H7 (cell line): ENCODE results near the gene ZDHHC3. TPM values are rescaled to one million over a fixed set of nuclear protein-coding genes. Genes with fewer than 3 reads are reported as not detected.

ENCODE experiments used
- DNase-seq: peaks from one replicate; pipeline ENCODE4 v3.0.0; 2012
- H3K27me3 ChIP-seq: 2 replicates; pipeline ENCODE4 v1.6.0; 2011; ENCODE audit warnings: mild to moderate bottlenecking, low read length; ENCODE audit not compliant: control insufficient read depth, insufficient read depth
- H3K36me3 ChIP-seq: replicated peaks from 2 replicates; pipeline ENCODE4 v1.5.1; 2011; ENCODE audit warnings: low read length; ENCODE audit not compliant: control insufficient read depth, insufficient read depth
- H3K4me3 ChIP-seq: 2 replicates; pipeline ENCODE4 v1.5.1; 2011; ENCODE audit warnings: low read depth, mild to moderate bottlenecking, control low read depth, low read length, moderate library complexity; ENCODE audit not compliant: insufficient read depth
- total RNA-seq: library from RNA; depleted of rRNA; stranded (reverse); fragments of >200 nt; shearing (Covaris generic); gene quantifications from 2 replicates; pipeline ENCODE4 v1.2.3, GENCODE V29; 2014; rRNA removed

ZDHHC3 gene, protein sequence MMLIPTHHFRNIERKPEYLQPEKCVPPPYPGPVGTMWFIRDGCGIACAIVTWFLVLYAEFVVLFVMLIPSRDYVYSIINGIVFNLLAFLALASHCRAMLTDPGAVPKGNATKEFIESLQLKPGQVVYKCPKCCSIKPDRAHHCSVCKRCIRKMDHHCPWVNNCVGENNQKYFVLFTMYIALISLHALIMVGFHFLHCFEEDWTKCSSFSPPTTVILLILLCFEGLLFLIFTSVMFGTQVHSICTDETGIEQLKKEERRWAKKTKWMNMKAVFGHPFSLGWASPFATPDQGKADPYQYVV
- 55.6 and 58.2 TPM in 2 replicates for total RNA-seq

DNA sequence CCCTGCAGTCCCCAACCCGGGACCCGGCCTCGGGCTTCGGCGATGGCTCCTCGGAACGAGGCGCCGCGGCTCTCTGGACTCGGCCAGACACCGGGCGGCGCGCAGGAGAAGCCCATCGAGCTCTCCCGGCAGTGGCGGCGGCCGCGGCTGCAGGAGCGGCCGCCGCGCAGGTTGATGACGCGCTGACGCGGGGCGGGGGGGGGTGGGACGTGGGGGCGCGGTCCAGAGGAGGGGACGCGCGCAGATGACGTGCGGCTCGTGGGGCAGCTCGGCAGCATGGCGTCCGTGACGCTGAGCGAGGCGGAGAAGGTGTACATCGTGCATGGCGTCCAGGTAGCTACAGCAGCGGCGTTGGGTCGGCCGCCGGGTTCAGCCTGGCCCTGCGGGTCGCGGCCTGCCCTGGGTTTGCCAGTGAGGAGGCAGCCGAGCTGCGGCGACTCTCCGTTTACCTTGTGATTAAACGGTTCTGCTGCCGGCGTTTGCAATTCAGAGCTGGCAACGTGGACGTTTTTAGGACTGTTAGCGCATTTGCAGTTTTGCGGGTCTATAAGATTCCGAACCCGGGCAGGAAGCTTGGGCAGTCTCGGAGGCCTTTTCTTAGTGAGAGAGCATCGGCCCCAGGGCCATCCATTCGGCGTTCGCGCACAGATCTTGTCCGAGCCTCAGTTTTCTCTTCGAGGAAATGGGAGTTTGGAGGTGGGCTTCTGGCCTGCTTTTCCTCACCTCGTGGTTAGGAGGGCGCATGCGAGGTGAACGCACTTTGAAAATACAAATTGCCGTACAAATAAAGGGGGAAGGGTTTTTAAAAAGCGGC, at the start of gene ZDHHC3, which contains the start of gene EXOSC7:
ZDHHC3 (minus strand) TSS at position 173 of the 814 bp plus-strand sequence. CDS start 16,738 bp downstream, outside the sequence.
EXOSC7 (plus strand) TSS at position 243 of the 814 bp plus-strand sequence; CDS start at position 277, 34 bp downstream.
- peak; percentile 97 for DNase-seq

DNA sequence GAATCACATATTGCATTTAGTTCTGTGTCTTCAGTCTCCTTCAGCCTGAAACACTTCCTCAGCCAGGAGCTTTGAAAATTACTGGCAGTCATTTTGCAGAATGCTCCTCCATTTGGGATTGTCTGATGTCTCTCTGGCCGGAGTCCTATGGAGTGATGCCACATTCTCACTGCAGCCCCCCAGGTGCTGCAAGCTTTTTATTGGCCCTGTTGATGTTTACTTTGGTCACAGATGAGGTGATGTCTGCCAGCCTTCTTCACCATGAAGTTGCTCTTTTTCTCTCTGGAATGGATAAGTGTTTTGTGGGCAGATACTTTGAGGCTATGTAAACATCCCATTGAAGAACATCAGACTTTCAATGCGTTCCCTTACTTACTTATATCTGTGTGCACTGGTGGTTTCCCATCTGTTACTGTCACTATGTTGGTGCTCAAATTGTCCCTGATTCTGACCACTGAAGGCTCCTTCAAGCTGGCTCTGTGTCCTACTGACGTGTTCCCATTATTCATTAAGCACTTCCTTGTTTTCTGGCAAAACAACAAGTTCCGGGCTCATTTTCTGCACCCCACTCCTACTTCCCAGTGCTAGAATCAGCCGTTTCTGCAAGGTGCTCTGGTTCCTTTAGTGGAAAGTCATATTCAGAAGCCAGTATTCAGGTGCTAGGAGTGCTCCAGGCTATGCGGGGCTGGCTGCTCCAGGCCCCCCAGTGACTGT, 48.7 kb upstream of the ZDHHC3 start:
- H3K27me3 ChIP-seq, result no peaks in the 10 kb centered on the region
- H3K36me3 ChIP-seq, result no peaks in the 10 kb centered on the region
- no peak for DNase-seq
- no peak overlapping the region for H3K4me3 ChIP-seq

More for the DNA sequence above, at the start of gene ZDHHC3, which contains the start of gene EXOSC7:
- Histone ChIP-seq H3K27me3 (no peaks in the 10 kb centered on the region), H3K4me3 (peak within 1 kb of the TSS; percentile 97), H3K36me3 (no peaks in the 10 kb centered on the region)

DNA sequence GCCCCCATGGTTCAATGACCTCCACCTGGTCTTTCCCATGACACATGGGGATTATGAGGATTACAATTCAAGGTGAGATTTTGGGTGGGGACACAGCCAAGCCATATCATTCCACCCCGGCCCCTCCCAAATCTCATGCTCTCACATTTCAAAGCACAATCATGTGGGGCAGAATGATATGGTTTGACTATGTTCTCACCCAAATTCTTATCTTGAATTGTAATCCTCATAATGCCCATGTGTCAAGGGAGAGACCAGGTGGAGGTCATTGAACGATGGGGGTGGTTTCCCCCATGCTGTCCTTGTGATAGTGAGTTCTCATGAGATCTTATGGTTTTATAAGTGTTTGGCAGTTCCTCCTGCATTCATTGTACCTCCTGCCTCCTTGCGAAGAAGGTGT, 47.7 kb upstream of the ZDHHC3 start:
- Histone ChIP-seq H3K36me3 (no peaks in the 10 kb centered on the region), H3K4me3 (no peak overlapping the region), H3K27me3 (no peaks in the 10 kb centered on the region)
- DNase-seq, result no peak

DNA sequence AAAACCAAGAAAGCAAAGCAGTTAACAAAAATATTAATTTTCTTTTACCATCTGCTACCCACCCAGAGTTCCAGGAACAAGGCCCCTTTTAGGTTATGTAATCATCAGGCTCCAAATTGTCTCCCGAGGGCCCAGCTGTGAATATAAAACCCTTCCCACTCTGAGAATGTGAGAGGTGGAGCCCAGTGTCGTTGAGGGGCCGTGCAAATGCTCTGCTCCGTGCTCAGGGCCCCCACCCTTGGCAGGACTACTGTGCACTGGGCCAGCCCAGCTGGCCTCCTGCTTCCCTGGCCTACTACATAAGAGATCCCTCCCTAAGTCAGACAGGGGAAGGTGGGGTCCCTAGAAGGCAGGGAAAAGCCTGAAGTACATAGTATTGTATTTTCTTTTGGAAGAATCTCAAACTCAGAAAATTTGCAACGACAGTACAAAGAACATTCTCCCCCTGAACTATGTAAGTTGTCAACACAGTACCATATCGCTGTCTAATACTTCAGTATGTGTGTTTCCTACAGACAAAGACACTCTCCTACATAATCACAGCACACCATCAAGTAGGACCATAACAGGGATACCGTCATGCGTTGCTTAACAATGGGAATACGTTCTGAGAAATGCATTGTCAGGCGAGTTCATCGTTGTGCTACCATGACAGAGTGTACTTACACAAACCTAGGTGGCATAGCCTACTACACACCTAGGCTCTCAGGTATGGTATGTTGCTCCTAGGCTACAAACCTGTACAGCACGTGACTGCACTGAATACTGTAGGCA, 45.7 kb upstream of the ZDHHC3 start:
- Histone ChIP-seq H3K4me3 (no peak overlapping the region), H3K36me3 (no peaks in the 10 kb centered on the region; the same call in 1 of the 2 replicates), H3K27me3 (no peaks in the 10 kb centered on the region)
- DNase-seq, result no peak

DNA sequence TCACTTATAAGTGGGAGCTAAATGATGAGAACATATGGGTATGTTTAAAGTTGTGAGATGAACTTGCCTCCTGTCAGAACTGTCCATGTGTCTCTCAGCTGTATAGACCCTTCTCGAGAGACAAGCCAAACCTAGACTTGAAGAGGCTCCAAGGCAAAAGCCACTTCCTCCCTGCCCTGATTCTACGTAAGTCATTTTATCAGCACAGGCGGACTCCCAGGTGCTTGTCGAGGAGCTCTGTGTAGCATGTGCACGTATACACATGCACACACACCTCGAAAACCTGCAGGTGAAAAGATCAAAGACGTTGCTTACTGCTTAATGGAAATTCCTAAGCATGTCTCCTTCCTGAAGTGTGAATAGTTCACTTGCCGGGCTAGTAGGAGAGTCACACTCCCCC, 44.6 kb upstream of the ZDHHC3 start:
- no peaks in the 10 kb centered on the region; the same call in 1 of the 2 replicates for H3K36me3 ChIP-seq
- no peak overlapping the region for H3K4me3 ChIP-seq
- no peak for DNase-seq
- no peaks in the 10 kb centered on the region for H3K27me3 ChIP-seq

DNA sequence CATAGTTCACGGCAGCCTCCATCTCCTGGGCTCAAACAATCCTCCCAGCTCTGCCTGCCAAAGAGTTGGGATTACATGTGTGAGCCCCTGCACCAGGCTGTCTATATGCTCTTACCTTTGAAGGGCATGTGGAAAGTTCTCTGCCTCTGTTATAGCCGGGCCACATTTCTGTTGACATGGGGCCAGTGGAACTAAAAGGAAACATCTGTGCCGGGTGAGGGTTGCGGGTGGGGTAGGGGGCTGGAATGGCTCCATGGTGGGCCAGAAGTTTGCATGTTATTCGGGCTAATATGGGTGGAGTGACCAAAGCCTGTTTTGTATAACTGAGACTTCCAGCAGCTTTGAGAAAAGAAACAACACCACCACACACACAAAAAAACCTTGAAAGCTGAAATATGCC, 41.8 kb upstream of the ZDHHC3 start:
- Histone ChIP-seq H3K4me3 (no peak overlapping the region), H3K36me3 (peaks cover 3% of the 10 kb centered on the region), H3K27me3 (no peaks in the 10 kb centered on the region)
- no peak for DNase-seq

DNA sequence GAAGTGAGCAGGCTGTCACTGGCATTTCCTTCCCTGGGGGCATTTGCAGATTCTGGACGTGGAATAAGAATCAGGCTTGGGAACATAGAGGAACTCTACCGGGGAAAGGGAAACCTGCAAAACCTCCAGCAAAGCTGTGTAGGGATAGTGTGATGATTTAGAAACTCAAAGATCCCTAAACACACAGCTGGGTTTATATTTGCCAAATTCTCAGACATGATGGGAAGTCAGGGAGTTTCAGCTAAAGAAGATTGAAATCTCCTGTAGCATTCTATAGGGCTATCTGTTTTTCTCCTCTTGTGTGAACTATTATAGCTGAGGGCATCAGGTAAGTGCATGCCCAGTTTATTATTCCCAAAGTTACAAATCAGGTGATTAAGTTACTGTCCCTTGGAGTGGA, 40.9 kb upstream of the ZDHHC3 start:
- Histone ChIP-seq H3K4me3 (no peak overlapping the region), H3K36me3 (peaks cover 5% of the 10 kb centered on the region), H3K27me3 (no peaks in the 10 kb centered on the region)
- no peak for DNase-seq

DNA sequence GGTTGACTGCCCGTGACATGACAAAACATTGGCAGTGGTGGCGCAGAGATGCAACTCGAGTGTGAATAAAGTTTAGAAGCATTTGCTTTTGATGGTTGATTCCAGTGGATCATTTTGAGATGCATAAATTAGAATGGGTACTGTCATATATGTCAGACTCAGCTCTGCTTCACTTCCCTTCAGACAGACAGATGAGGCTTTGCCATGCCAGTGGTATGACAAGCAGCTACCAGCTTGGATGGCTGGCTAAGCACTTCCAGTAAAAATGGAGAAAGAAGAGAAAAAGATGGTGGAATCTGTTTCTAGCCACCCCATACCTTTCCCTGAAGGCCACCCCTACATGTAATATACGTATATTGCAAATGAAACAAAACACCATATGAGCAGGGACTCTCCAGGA, 36.6 kb upstream of the ZDHHC3 start:
- H3K36me3 ChIP-seq, result peaks cover 20% of the 10 kb centered on the region
- DNase-seq, result no peak
- no peak overlapping the region for H3K4me3 ChIP-seq
- no peaks in the 10 kb centered on the region for H3K27me3 ChIP-seq

DNA sequence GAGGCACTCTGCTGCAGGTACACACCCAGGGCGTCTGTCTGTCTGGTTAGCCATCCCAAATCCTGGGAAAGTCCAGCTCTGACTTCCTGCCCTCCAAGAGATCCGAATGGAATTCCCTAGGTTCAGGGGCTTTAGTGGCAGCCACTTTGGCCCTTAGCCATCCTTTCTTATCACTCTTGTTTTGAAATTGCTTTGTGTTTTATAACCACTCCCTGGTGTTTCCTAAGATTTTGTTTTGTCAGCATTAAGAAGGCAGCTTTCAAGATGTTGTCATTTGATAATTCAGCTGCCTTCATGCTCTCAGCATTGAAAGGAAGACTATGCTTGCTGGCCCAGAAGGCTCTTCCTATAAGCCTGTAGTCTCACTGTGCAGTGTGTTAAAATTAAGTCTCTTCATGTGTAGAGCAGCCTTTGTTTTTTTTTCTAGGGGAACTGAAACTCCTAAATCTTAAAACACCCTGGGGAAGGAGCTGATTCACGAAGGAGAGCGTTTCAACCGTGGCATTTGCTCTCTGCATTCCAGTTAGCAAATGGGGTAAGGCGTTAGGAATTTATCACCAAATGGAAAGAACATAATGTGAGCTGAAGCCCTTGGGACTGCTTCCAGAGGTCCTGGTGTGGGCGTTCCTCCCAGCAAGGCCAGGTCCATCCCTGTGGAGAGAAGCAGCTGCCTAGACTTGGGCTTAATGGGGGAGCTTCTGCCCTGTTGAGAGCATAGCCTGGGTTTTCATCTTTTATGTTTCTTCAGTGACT, 36.0 kb upstream of the ZDHHC3 start:
- no peak overlapping the region for H3K4me3 ChIP-seq
- no peak for DNase-seq
- H3K27me3 ChIP-seq, result no peaks in the 10 kb centered on the region
- H3K36me3 ChIP-seq, result peaks cover 26% of the 10 kb centered on the region

DNA sequence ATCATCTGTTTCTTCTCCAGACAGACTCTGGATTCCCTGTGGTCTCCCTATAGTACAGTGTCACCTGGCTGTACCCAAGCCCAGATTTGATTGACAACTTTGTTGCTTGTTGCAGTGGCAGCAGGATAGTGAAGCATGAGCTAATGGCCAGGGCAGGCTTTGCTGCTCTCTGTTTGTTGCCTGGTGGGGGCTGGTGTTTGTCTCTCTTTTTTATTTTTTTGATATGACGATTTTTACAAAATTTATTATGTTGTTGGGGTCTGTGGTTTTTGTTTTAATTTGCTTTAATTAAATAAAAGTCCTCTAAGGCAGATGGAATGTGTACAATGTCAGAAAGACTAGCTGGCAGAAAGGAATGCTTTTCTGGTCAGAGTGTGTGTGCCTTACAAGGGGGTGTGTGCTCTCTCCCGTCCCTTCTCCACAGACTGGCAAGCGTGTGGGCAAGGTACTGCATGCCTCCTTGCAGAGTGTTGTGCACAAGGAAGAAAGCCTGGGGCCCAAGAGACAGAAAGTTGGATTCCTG, 34.9 kb upstream of the ZDHHC3 start:
- Histone ChIP-seq H3K36me3 (peaks cover 28% of the 10 kb centered on the region), H3K4me3 (no peak overlapping the region), H3K27me3 (no peaks in the 10 kb centered on the region)
- no peak for DNase-seq

DNA sequence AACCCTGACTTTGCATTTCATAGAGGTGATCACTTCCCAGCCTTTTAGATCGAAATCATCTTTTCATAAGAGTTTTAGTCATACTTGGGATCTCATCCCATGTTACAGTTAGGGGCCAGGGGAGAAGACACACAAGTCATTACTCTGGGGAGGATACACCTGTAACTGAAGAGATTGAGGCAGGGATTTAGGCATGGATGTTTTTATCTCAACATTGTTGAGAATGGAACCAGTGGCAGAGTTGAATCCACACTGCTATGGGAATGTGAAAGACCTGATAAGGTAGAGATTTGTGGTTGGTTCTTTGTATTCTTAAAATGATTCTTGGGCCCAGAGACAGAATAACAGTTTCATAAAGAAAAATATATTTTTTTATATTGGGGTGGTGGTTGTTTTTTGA, 33.9 kb upstream of the ZDHHC3 start:
- H3K36me3 ChIP-seq, result peaks cover 33% of the 10 kb centered on the region
- no peak overlapping the region for H3K4me3 ChIP-seq
- no peaks in the 10 kb centered on the region for H3K27me3 ChIP-seq
- no peak for DNase-seq

DNA sequence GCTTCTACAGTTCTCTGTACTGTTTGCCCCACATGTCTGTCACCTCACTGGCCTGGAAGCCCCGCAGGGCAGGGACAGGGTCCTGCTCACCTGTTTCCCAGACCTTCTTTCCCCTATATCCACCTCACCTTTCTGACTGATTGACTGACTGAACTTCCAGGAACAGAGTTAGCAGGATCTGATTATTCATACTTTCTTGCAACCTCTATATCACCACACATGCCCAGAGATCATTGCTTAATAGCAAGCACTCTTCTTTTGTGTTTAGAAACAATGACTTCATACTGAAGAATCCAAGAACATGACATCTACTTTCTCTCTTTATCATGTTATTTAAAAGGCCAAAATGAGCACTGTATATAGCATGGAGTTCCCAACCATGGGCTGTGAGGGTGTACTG, 32.1 kb upstream of the ZDHHC3 start:
- DNase-seq, result no peak
- Histone ChIP-seq H3K36me3 (peaks cover 37% of the 10 kb centered on the region), H3K27me3 (no peaks in the 10 kb centered on the region), H3K4me3 (no peak overlapping the region)

DNA sequence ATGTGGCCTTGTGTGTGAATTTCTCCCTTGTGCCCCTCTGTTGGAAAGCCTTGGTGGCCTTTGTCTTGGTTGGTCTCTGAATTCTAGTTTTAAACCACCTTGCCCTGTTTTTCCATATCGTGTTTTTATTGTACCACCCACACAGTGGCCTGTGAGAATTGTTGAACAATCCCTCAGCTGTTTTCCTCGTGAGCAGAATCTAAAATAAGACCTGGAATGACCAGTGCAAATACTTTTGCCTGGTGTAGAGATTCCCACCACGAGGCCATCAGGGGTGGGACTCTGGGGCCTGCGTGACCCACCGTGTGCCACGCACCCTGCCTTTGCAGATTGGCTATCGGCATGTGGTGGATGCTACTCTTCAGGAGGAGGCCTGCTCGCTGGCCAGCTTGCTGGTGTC, 31.1 kb upstream of the ZDHHC3 start:
- Histone ChIP-seq H3K27me3 (no peaks in the 10 kb centered on the region), H3K4me3 (no peak overlapping the region), H3K36me3 (peaks cover 36% of the 10 kb centered on the region)
- no peak for DNase-seq
